Tongue (tissue), 2 donors: ENCODE results near the gene PEX3. TPM values are rescaled to one million over a fixed set of nuclear protein-coding genes. Genes with fewer than 3 reads are reported as not detected.

Experiments
- DNase-seq: peaks from one replicate; pipeline ENCODE4 v3.0.0-alpha.2; 2015
- total RNA-seq: library from RNA; depleted of rRNA; stranded (reverse); fragments of >200 nt; gene quantifications from one replicate; pipeline ENCODE4 v1.2.3, GENCODE V29; 2014

Gene PEX3, protein sequence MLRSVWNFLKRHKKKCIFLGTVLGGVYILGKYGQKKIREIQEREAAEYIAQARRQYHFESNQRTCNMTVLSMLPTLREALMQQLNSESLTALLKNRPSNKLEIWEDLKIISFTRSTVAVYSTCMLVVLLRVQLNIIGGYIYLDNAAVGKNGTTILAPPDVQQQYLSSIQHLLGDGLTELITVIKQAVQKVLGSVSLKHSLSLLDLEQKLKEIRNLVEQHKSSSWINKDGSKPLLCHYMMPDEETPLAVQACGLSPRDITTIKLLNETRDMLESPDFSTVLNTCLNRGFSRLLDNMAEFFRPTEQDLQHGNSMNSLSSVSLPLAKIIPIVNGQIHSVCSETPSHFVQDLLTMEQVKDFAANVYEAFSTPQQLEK
- 19.8 TPM for total RNA-seq

DNA sequence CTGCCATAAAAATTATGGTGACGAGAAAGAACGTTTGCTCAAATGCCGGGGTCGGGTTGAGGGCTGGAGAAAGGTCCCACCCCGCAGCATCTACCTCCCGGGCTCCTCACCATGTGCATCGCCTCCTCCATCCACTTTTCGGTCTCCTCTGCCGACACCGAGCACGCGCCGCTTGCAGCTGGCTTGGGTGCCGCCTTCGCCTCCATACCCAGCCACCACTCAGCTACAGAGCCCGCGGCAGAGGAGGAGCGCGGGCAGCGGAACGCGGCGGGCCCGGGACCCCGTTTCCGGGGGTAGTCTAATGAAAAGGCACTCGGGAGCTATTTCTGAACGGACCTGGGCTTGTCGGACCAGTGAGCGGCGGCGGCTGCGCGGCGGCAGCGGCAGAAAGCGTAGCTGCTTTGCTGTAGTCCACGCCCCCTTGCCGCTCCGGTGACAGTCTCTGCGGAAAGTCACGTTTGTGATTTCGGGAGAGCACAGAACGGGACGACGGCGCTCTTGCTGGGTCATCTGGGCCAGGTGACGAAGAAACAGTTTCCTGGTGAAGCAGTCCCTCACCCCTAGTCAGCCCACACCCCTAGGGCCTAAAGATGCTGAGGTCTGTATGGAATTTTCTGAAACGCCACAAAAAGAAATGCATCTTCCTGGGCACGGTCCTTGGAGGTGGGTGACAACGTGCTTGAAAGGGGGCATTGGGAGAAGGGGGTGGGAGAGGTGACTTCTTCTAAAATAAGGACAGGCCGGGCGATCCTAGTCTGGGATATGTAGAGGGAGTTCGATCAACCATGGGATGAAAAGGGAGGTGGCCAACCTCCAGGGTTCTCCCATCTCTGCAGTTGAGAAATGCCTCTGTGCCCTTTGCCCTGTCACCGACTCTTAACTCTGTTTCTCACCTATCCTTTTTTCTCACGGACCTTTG lies at the start of gene PEX3, which contains the start of gene ADAT2:
TSS of gene PEX3 (plus strand) at position 353 of the 919 bp plus-strand sequence. CDS start at position 591, 238 bp downstream.
TSS of gene ADAT2 (minus strand) at position 243 of the 919 bp plus-strand sequence. CDS start at position 206, 37 bp downstream.
- peak; percentile 96 for DNase-seq

DNA sequence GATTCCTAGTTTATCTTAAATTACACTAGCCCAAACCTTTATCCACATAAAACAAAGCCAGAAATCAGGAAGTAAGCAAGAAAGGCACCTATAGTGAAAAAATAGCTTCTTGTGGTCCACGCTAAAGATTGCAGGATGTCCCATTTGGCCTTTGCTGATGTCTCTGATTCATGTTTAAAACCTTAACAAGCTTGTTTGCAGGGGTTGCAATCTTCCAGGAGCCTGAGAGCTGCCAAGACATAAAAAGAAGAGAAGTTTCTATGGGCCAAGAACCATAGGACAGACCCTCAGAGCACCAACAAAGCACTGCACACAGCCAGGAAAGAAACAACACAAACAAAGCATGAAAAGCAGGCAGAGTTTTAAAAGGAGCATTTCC lies 49.5 kb upstream of the PEX3 start:
- DNase-seq = no peak

- DNase-seq = no peak
Observed at GRCh38 chr6:143401636-143402370, 48.8 kb upstream of the PEX3 start.

DNA sequence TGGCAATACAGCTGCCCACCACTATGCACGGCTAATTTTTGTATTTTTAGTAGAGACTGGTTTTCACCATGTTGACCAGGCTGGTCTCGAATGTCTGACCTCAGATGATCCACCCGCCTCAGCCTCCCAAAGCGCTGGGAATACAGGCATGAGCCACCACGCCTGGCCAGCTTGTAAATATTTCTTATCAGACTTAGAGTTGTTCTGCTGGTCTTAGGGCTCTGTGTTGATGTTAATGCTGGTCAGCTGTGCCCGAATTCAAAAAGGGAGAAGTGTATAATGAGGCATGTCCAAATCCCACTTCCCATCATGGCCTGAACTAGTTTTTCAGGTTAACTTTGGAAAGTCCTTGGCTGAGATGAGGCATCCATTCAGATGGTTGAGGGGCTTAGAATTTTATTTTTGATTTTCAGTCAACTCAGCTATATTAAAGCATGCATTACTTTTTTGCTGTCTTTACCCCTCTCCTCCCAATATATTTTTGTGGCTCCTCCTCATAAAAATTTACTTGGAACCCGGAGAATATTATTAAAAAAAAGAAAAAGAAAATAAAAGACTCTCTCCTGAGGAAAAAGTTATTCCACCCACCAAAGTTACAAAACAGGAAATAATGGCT lies 47.8 kb upstream of the PEX3 start:
- DNase-seq = no peak

DNA sequence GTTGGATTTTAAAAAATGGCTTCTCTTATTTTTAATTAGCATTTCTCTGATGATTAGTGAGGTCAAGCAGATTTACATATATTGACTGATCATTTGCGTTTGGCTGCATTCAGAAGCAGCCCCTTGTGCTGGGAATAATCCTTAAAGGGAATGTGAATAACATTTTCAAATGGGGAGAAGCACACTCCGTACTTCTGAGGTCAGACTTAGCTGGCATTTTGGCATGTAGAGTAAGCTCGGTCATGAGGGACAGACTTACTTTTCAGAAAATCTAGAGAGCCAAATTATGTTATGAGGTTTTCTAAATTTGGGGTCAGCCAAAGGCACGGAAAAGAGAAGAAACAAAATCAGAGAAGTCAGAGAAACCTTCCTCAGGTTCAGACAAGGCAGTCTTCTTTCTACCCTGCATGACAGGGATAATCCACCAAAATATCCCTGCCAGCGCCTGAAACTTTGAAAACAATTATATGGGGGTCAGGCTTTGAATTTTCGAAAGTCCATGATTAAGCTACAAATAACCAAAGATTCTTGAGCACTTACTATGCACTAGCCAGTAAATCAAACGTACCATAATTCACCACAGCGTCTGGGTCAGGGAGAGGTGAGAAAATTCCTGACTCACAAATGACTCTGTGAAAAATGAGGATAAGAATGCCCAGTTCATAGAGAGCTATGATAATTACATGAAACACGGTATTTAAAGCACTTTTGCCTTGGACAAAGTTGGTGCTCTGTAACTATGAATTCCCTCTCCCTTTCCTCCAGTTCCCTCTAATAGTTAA lies 45.0 kb upstream of the PEX3 start:
- no peak for DNase-seq

GRCh38 chr6:143406673-143407072 lies 43.9 kb upstream of the PEX3 start:
- no peak for DNase-seq

- DNase-seq = no peak
Observed at GRCh38 chr6:143408151-143408786, 42.3 kb upstream of the PEX3 start.

GRCh38 chr6:143408787-143409162 lies 41.8 kb upstream of the PEX3 start:
- no peak for DNase-seq

DNA sequence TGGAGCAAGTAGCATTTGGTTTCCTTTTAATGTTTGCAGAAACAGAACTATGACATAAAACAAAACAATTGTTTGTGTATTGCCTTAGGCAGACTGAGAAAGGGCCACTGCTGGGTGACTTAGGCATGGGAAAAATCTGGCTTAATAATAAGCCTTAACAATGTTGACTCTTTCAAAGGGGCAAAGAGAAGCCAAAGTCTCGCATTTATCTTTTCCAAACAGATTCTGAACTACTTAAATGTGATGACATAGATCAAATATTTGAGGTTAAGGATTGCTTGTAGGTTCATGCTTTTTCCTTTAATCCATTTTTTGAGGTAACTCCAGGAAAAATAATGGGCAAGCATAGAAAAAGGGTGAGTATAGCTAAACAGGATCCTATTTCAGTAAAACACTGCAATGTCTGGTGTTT lies 39.7 kb upstream of the PEX3 start:
- DNase-seq = no peak

GRCh38 chr6:143414769-143415168 lies 35.8 kb upstream of the PEX3 start:
- no peak for DNase-seq

- DNase-seq = no peak
Observed at GRCh38 chr6:143419526-143419925, 31.1 kb upstream of the PEX3 start.

DNA sequence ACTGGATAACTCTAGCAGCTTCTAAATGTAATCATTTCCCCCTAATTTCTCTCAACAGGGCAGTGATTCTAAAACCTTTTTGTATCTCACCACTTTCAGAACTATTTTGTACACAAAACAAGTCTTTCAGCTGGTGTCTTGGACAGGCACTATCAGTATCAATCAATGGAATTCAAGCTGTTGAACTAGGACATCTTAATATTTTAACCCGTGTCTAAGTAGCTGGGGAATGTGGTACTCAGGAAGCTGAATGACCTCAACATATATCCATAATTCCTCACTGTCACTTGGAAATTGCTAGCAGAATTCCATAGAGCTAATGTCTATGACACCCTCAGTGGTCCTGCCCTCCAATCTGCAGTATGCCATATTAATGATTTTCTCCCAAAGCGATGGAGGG lies 24.6 kb upstream of the PEX3 start:
- DNase-seq = no peak

DNA sequence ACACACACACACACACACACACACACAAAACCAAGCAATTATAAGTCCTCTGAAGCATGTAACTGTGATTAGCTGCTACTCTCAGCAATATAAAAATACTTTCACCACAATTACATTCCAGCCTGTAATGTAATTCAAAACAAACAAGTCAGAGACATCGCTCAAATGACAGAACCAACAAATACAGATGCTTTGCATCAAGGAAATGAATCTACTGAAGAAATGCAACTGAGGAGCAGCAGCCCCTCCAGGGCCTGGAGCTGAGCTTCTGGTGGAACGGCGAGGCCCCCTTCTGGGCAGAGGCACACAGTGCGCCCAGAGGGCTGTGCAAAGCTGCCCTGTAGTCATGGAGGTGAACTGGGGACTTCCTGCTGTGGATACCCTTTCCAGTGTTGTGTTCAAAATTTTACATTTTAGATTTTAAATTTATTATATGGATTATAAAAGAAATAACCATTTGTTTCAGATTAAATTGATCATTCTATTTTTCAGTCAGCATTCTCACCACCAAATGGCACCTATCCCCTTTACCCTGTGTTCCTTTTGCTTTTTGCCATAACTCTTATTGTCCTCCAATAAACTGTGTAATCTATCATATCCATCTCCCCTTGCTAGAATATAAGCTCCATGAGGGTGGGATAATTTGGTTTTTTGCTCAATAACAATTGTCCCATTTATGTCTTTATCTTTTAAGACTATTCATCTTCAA lies 23.3 kb upstream of the PEX3 start:
- peak; percentile 87 for DNase-seq

- no peak for DNase-seq
Observed at GRCh38 chr6:143429970-143430369, 20.6 kb upstream of the PEX3 start.

GRCh38 chr6:143431226-143431625 lies 19.4 kb upstream of the PEX3 start:
- DNase-seq = no peak

- no peak for DNase-seq
Observed at GRCh38 chr6:143432588-143432987, 18.0 kb upstream of the PEX3 start.

- no peak for DNase-seq
Observed at GRCh38 chr6:143441010-143441409, 9.6 kb upstream of the PEX3 start.

DNA sequence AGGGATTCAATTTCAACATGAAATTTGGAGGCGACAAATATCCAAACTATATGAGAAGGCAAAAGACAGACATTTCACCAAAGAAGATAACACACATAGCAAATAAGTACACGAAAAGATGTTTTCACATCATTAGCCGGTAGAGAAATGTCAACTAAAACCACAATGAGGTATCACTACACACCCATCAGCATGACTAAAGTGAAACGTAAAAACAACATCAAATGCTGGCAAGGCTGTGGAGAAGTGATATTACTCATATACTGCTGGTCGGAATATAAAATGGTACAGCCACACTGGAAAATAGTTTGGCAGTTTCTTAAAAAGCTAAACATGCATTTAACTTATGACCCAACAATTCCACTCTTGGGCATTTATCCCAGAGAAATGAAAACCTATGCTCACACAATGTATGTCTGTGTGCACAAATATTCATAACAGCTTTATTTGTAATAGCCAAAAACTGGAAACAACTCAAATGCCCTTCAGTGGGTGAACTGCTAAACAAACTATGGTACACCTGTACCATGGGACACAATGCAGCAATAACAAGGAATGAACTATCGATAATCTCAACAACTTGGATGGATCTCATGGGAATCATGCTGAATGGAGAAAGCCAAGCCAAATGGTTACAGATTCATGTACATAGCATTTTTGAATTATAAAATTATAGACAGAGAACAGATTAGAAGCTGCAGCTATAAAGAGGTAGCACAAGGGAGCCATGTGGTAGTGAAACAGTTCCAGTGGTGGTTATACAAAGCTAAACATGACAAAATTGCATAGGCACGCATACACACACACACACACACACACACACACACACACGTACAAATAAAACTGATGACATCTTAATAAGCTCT lies 8.7 kb upstream of the PEX3 start:
- DNase-seq = no peak

DNA sequence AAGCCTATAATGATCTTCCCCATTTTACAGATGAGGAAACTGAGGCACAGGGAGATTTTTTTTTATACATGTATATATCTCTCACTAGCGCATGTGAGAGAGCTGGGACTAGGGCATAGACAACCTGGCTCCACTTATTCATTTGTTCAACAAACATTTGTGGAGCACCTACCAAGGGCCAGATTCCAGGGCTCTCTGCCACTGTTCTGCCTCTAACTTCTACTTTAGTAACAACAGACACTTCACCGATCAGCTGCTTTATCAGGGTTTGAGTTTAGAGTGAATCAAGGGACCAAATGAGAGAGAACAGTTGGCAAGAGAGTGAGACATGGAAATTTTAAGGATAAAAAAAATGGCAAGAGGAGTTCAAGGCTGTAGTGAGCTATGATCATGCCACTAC lies 7.5 kb upstream of the PEX3 start:
- no peak for DNase-seq
